Renal cortical epithelial cell (primary cell): ENCODE results near the gene UBAC1. TPM values are rescaled to one million over a fixed set of nuclear protein-coding genes. Genes with fewer than 3 reads are reported as not detected.
"Not testable (repeated sequence)": the region's sequence is repeated elsewhere in the genome, so short reads cannot be mapped to it uniquely, and the experiment has no call there.

Experiments
- DNase-seq: peaks from one replicate; pipeline ENCODE4 v3.0.0-alpha.2; 2011; ENCODE audit warnings: low read depth
- total RNA-seq: library from RNA; depleted of rRNA; stranded (reverse); fragments of >200 nt; gene quantifications from 2 replicates; pipeline ENCODE4 v1.2.3, GENCODE V29; 2014

UBAC1 gene
- total RNA-seq, 1 donor from 2014 or later = 29.1 TPM

- DNase-seq = no peak
Observed at GRCh38 chr9:135960411-135961276, 529 bp downstream of the UBAC1 start.

GRCh38 chr9:135959814-135960213 is 1.4 kb downstream of the UBAC1 start:
- DNase-seq = no peak

- no peak for DNase-seq
Observed at GRCh38 chr9:135958485-135958884, 2.7 kb downstream of the UBAC1 start.

- no peak for DNase-seq
Observed at GRCh38 chr9:135957431-135957830, 3.7 kb downstream of the UBAC1 start.

- DNase-seq = no peak
Observed at GRCh38 chr9:135956802-135957174, 4.4 kb downstream of the UBAC1 start.

- no peak for DNase-seq
Observed at GRCh38 chr9:135955934-135956801, 5.0 kb downstream of the UBAC1 start.

- DNase-seq = no peak
Observed at GRCh38 chr9:135952664-135953206, 8.4 kb downstream of the UBAC1 start.

GRCh38 chr9:135951889-135952663 is 9.1 kb downstream of the UBAC1 start:
- DNase-seq = peak; percentile 83

GRCh38 chr9:135951310-135951709 is 9.9 kb downstream of the UBAC1 start:
- not testable (repeated sequence) for DNase-seq

- DNase-seq = not testable (repeated sequence)
Observed at GRCh38 chr9:135950841-135951240, 10.3 kb downstream of the UBAC1 start.

GRCh38 chr9:135950135-135950682 is 11.0 kb downstream of the UBAC1 start:
- DNase-seq = no peak

GRCh38 chr9:135949501-135950134 is 11.6 kb downstream of the UBAC1 start:
- DNase-seq = no peak

- no peak for DNase-seq
Observed at GRCh38 chr9:135948968-135949367, 12.2 kb downstream of the UBAC1 start.

GRCh38 chr9:135948446-135948845 is 12.7 kb downstream of the UBAC1 start:
- DNase-seq = no peak

- no peak for DNase-seq
Observed at GRCh38 chr9:135947582-135947981, 13.6 kb downstream of the UBAC1 start.

GRCh38 chr9:135947105-135947504 is 14.1 kb downstream of the UBAC1 start:
- not testable (repeated sequence) for DNase-seq

- DNase-seq = no peak
Observed at GRCh38 chr9:135946392-135946994, 14.7 kb downstream of the UBAC1 start.

GRCh38 chr9:135945969-135946368 is 15.2 kb downstream of the UBAC1 start:
- no peak for DNase-seq

GRCh38 chr9:135944444-135945252 is 16.5 kb downstream of the UBAC1 start:
- no peak for DNase-seq

- not testable (repeated sequence) for DNase-seq
Observed at GRCh38 chr9:135943604-135944003, 17.6 kb downstream of the UBAC1 start.
